GM12878 (cell line): Measurements from ENCODE around the gene CXCL17. TPM values are rescaled to one million over a fixed set of nuclear protein-coding genes. Genes with fewer than 3 reads are reported as not detected.

Experiments used
- BCL11A ChIP-seq: IDR thresholded peaks from 2 replicates; pipeline ENCODE4 v1.6.1; 2011; ENCODE audit warnings: low read depth, low read length
- BCL3 ChIP-seq: IDR thresholded peaks from 2 replicates; pipeline ENCODE4 v1.6.1; 2011; ENCODE audit warnings: borderline replicate concordance, low read depth, mild to moderate bottlenecking, moderate library complexity, low read length; ENCODE audit not compliant: insufficient read depth, poor library complexity, severe bottlenecking
- CREB1 ChIP-seq: IDR thresholded peaks from 2 replicates; pipeline ENCODE4 v1.6.1; 2012; ENCODE audit warnings: low read depth, mild to moderate bottlenecking, inconsistent platforms
- DPF2 ChIP-seq: fragments of 450-650 bp; IDR thresholded peaks from 2 replicates; pipeline ENCODE4 v1.6.1; 2017; ENCODE audit warnings: mild to moderate bottlenecking
- ESRRA ChIP-seq: IDR thresholded peaks from 2 replicates; pipeline ENCODE4 v1.6.1; 2012; ENCODE audit warnings: mild to moderate bottlenecking, low read length, improper control_type of control experiment
- IKZF2 ChIP-seq, 2 experiments: fragments of 450-650 bp; IDR thresholded peaks; 2 replicates each; pipeline ENCODE4 v1.6.1; 2017; ENCODE audit warnings: mild to moderate bottlenecking in 2 of 2, moderate library complexity in 2 of 2
- MYB ChIP-seq: fragments of 150-350 bp; IDR thresholded peaks from 2 replicates; pipeline ENCODE4 v1.6.1; 2014; ENCODE audit warnings: mild to moderate bottlenecking, low read depth, low read length, borderline replicate concordance
- POLR2A ChIP-seq: IDR thresholded peaks from 2 replicates; pipeline ENCODE4 v1.6.1; 2011; ENCODE audit warnings: low read depth, mild to moderate bottlenecking, low read length
- SIX5 ChIP-seq: IDR thresholded peaks from 2 replicates; pipeline ENCODE4 v1.6.1; 2011; ENCODE audit warnings: mild to moderate bottlenecking, low read depth, low read length, moderate library complexity; ENCODE audit not compliant: severe bottlenecking
- SREBF2 ChIP-seq: IDR thresholded peaks from 2 replicates; pipeline ENCODE4 v1.6.1; 2012; ENCODE audit warnings: mild to moderate bottlenecking, low read length
- YY1 ChIP-seq: IDR thresholded peaks from 2 replicates; pipeline ENCODE4 v1.6.1; 2011; ENCODE audit warnings: low read depth, mild to moderate bottlenecking, low read length
- polyA plus RNA-seq, 11 experiments: library from polyadenylated mRNA; depleted of rRNA in 4 of 11; unstranded in 6 of 11; stranded (reverse) in 5 of 11; fragments of >200 nt; fragmentation: Nextera tagmentation in 4 of 11; fragmentation: Illumina TruSeq in 1 of 11; extraction: Ambion mirVana in 4 of 11; extraction: Trizol in 1 of 11; gene quantifications; 1 replicate in 1 of 11; 2 replicates in 10 of 11; pipeline versions ENCODE4 v1.2.1 to v1.2.3, GENCODE V29; 2011 to 2016; ENCODE audit warnings: inconsistent platforms in 2 of 11, missing spikeins in 2 of 11, low read depth in 1 of 11
- total RNA-seq, 4 experiments: library from RNA; depleted of rRNA in 3 of 4; stranded (reverse); fragments of >200 nt in 3 of 4; fragmentation: Illumina TruSeq in 1 of 4; extraction: Trizol in 1 of 4; gene quantifications; 2 replicates each; pipeline versions ENCODE4 v1.2.1 to v1.2.3, GENCODE V29; 2013 to 2021
- TF ChIP-seq, protein P1 (sequence below), 3 experiments: IDR thresholded peaks in 2 of 3; conservative IDR thresholded peaks in 1 of 3; 2 replicates each; pipeline ENCODE4 v1.5.1; 2011; ENCODE audit warnings: low read depth in 3 of 3, low read length in 3 of 3, mild to moderate bottlenecking in 3 of 3, control low read depth in 2 of 3, moderate library complexity in 2 of 3, inconsistent platforms in 1 of 3, mixed read lengths in 1 of 3; ENCODE audit not compliant: control insufficient read depth in 2 of 3, insufficient read depth in 1 of 3; ENCODE audit errors: extremely low read depth in 1 of 3

Gene CXCL17
- total and polyA plus RNA-seq, 10 of the 15 experiments (the other 5 are each of a cell fraction or from before 2014, with no cell fraction given), result 0.13 to 0.24 (median 0.15) TPM; not detected in 7

DNA sequence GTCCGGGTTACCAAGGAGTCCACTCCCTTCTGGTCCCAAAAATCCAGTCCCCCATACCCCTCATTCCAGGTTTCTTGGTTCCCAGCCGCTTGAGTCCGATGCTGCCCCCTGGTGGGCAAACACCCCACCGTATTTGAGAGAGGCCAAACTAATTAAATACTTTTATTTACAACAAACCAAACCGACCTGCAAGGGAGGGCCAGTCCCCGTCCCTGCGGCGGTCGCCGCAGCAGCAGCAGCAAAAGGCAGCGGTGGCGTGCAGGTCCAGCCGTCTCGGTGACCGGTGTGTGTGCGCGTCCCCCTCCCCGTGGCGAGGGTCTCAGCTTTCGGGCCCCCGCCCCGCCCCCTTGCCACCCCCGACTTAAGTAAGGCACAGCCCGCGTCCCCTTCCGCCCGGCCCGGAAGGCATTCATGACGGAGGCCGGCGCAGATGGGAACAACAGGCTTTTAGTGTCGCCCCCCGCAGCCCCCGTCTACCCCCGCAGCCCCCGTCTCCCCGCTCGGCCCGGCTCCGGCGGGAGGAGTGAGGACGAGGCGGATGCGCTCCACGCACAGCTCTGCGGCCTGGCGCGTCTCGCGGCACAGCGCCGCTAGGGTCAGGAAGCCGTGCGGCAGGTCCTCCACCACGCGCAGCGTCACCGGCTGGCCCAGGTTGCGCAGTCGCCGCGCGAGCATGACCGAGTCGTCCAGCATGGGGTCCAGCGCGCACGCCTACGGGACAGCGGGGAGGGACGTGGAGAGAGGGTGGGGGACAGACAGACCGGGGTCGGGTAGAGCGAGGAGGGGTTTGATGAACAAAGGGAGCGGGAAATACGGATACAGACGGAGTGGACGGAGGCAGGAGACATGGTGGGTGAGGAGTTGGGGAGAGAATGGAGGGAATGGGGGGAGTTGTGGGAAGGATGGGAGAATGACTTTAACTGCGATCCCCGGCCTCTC, 41.1 kb downstream of the CXCL17 start (continued):
- TF ChIP-seq, protein P1, sequence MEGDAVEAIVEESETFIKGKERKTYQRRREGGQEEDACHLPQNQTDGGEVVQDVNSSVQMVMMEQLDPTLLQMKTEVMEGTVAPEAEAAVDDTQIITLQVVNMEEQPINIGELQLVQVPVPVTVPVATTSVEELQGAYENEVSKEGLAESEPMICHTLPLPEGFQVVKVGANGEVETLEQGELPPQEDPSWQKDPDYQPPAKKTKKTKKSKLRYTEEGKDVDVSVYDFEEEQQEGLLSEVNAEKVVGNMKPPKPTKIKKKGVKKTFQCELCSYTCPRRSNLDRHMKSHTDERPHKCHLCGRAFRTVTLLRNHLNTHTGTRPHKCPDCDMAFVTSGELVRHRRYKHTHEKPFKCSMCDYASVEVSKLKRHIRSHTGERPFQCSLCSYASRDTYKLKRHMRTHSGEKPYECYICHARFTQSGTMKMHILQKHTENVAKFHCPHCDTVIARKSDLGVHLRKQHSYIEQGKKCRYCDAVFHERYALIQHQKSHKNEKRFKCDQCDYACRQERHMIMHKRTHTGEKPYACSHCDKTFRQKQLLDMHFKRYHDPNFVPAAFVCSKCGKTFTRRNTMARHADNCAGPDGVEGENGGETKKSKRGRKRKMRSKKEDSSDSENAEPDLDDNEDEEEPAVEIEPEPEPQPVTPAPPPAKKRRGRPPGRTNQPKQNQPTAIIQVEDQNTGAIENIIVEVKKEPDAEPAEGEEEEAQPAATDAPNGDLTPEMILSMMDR (IDR thresholded peaks at IDR 0.05 in 2 of 3, conservative IDR thresholded peaks at IDR 0.05 in 1 of 3; ENCODE audit: control insufficient read depth in 2 of 3, extremely low read depth in 1 of 3, insufficient read depth in 1 of 3, low read depth in 3 of 3, low read length in 3 of 3), result peak; percentile 73 to 76 (median 74)
- TF ChIP-seq DPF2, result no peak
- TF ChIP-seq IKZF2 (IDR thresholded peaks at IDR 0.05), result peak in 1 of 2 experiments; percentile 39; a peak in 1 of 4 replicates
- TF ChIP-seq CREB1, result 0 out of 2 replicates have a peak, but pooled peaks have one; percentile 16
- peak; percentile 7 for TF ChIP-seq BCL3
- TF ChIP-seq MYB, result no peak
- TF ChIP-seq SIX5, result no peak
- no peak for TF ChIP-seq BCL11A
- 0 out of 2 replicates have a peak, but pooled peaks have one; percentile 23 for TF ChIP-seq YY1
- TF ChIP-seq POLR2A, result peak; percentile 72
- no peak for TF ChIP-seq ESRRA
- TF ChIP-seq SREBF2, result no peak
